Activated T-cell treated with anti-CD3 and anti-CD28 coated beads, Interleukin-2, amount 50 U/mL, for 48 hours (primary cell): ENCODE results near the gene BAIAP2.
A peak's percentile ranks its signal among the peaks of the same experiment; 100 is the strongest.

Experiments used
- DNase-seq, 2 experiments: peaks; one replicate each; pipeline ENCODE4 v3.0.0-alpha.2; 2020

Gene BAIAP2

DNA sequence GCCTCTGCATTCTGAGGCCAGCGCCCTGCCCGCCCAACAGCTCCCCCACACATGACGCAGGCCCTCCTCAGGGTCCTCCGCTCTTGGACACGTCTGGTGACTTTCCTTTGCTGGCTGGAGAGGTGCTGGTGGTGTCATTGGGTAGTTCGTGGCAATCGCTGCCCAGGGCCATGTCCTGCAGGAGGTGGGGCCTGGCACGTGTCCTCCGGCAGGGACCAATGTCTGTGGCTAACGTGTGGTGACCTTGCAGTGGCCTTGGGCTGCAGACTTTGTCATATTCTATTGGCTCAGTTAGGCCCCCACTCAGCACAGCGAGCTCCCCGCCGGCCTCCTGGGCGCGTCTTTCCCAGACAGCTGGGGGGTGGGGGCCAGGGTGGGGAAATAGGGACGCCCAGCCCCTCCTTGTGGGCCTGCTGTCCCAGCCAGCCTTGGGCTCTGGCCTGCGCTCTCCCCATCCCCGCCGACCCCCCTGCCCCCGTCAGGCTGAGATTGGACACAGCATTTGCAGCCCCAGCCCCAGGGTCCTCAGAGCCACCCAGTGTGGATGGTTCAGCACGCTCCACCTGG lies 78.3 kb downstream of the BAIAP2 start:
- DNase-seq: no peak

DNA sequence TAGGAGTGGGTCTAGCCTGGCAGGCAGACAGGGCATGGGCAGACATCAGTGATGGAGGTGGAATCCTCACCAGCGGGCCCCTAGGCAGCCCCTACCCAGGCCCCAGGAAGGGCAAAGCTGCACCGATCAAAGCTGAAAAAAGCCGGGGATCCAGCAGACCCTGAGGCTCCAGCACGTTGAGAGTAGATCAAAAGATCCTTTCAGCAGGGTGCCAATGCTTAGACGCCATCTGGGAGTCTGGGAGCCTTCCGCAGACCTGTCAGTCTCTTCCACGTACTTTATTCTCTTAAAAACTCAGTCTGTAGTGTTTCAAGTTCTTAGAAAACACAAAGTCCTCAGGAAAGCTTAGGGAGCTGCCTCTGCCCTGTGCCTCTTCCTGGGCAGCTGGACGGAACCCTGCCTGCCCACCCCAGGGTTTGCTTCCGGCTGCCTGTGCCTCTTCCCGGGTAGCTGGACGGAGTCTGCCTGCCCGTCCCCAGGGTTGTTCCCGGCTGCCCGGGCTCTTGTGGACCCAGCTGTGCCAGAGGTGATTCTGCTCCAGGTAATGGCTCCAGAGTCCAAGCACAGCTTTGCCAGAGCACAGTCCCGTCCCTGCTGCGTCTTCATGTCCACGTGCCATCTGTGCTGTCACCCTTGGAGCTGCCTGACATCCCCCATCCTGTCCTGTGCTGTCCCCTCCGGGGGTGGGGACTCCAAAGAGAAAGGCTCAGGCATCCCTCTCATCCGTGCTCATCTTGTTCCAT lies 79.6 kb downstream of the BAIAP2 start:
- no peak for DNase-seq

DNA sequence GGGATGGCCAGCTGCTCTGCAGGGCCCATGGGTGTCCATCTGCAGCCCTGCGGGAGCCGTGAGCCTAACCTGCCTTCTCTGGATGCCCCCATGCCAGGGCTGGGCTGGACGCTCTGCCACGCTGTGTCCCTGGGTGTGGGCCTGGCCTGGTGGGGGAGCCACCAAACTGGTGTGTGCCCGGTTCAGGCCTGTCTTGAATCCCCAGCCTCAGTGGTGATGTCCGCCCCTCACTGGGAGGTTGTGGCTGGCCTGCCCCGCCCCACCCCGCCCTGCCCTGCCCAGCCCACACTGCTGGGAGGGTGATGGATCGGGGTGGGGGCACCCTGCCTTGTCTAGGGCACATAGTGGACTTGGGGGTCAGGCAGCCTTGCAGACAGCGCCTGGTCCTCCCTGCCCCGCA lies 80.3 kb downstream of the BAIAP2 start:
- no peak for DNase-seq

GRCh38 chr17:81115749-81116464 lies 81.0 kb downstream of the BAIAP2 start:
- no peak for DNase-seq

- no peak for DNase-seq
Observed at GRCh38 chr17:81116704-81117103, 81.8 kb downstream of the BAIAP2 start.

DNA sequence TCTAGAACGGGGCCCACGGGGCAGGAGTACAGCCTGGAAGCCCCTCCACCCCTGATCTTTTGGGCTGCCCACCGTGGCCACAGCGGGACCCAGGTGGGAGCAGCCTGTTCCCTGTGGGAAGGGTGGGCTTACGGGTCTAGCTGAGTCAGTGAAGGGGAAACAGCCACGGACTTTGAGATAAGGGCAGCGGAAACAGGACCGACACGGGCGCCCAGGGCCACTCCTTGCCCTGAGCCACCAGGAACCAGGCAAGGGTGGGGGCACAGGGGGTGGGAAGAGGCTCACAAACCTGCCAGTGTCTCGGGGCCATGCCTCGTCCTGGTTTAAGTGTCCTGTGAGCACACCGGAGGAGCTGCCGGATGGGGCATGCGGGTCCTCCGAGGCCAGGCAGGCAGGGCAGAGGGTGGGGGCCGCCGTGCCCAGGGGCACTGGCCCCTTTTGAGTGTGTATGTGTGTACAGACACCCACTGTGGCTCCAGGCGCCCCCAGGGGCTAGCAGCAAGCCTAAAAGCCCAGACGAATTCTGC lies 82.8 kb downstream of the BAIAP2 start:
- DNase-seq: no peak

GRCh38 chr17:81118308-81119221 lies 83.6 kb downstream of the BAIAP2 start:
- DNase-seq: no peak

DNA sequence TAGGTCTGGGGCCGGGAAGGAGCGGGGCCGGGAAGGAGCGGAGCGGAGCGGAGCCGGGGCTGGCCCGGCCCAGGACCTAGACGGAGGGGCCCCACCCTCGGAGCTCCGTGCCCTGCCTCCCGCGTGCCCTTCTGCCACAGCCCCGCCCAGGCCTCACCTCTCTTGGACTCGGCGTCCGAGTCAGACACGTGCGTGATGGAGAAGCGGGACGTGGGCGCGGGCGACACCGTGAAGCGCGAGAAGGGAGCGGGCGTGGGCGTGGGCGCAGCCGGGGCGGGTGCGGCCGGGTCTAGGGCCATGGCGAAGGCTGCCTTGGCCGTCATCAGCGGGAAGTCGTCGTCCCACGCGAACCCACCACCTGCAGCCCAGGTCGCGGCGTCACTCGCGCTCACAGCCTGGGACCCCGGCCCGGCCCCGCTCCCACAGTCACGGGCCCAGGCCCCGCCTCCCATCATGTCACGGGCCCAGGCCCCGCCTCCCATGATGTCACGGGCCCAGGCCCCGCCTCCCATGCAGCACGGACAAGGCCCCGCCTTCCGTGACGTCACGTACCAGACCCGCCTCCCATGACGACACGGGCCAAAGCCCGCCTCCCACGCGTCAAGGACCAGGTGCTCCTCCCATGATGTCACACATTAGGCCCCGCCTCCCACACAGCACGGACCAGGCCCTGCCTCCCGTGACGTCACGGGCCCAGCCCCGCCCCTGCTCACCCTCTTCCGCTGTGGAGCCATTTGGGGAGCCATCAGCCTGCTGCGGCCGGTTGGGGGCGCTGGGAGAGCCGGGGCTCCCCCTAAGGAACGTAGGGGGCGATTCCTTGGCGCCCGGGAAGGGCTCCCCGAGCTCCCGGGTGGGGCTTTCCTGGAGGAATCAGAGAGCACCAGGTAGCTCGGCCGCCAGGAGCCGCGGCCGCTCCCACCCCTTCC lies 84.5 kb downstream of the BAIAP2 start:
- DNase-seq: peak; percentile 91 to 94

DNA sequence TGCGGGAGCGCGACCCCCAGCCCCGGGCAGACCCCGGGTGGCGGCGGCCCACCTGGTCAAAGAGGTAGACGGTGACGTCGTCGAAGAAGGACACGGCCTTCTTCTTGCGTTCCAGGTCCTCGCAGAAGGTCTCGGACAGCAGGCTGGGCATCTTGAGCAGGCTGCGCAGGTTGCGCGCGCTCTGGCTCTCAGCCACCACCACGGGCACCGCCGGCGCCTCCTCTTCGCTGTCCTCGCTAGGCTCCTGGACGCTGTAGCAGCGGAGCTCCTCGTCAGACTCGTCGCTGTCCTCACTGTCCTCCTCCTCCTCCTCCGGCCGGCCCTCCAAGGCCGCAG lies 85.2 kb downstream of the BAIAP2 start:
- DNase-seq: no peak

GRCh38 chr17:81120695-81121621 lies 86.0 kb downstream of the BAIAP2 start:
- DNase-seq: no peak

- no peak for DNase-seq
Observed at GRCh38 chr17:81121841-81122733, 87.1 kb downstream of the BAIAP2 start.

GRCh38 chr17:81123052-81124048 lies 88.4 kb downstream of the BAIAP2 start:
- no peak for DNase-seq

DNA sequence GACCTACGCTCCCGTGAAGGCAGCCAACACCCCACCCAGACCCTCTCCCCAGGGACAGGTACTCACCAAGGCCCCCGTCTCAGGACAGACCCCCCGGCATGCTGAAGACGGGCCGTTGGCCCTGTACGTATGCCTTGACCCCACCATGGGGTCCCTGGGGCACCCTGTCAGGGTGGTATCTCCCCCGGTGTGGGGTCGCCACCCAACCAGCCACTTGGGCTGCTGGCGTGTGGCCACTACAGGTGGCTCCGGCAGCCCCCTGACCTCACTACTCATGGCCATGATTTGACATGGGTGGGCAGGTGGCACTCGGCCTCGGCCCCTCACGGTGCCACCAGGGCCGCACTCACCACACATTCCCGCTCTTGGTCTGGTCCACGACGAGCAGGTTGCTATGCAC lies 89.4 kb downstream of the BAIAP2 start:
- no peak for DNase-seq

DNA sequence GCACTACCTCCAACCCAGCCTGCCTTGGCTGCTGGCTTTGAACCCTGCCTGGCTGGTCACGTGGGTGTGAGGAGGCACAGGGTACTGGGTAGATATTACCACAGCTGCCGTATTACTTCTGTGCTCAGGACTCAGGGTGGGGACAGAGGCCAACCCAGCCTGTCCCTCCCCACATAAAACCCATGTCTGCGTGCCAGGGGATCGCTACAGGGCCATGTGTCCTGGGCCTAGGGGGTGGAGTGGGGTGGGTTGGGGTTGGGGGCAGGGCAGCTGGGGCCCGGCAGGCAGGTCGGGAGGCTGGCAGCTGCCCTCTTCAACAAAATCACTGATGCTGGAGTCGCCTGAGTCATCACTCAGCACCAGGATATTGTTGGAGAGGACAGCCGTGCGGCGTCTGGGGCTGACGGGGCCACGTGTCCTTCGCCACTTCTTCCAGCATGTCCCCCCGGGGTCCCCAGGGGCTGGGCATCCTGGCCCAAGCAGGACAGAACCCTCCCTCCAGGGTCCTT lies 90.7 kb downstream of the BAIAP2 start:
- no peak for DNase-seq

GRCh38 chr17:81126281-81127132 lies 91.6 kb downstream of the BAIAP2 start:
- no peak for DNase-seq

GRCh38 chr17:81127133-81127455 lies 92.1 kb downstream of the BAIAP2 start:
- no peak for DNase-seq

- no peak for DNase-seq
Observed at GRCh38 chr17:81127526-81128177, 92.7 kb downstream of the BAIAP2 start.
